B cell (primary cell): ENCODE measurements around the gene SPSB1. TPM values are rescaled to one million over a fixed set of nuclear protein-coding genes. Genes with fewer than 3 reads are reported as not detected.
"Not testable (repeated sequence)": the region's sequence is repeated elsewhere in the genome, so short reads cannot be mapped to it uniquely, and the experiment has no call there.

Experiments
- ATAC-seq: fragments of 200-7000 bp; cut with Tn5 transposase; one replicate; pipeline ENCODE4 v1.10.0; 2021; ENCODE audit warnings: low read depth, mild to moderate bottlenecking, moderate number of reproducible peaks, moderate library complexity
- CTCF ChIA-PET: fragments of 350-600 bp; sonication (Branson Sonifier 250); formaldehyde crosslinking; loops from one replicate; lab custom pipeline; 2021; ENCODE audit warnings: antibody characterized with exemption, inconsistent platforms; lab: Charles Lee
- POLR2A ChIA-PET: fragments of 350-600 bp; sonication (Branson Sonifier 250); formaldehyde crosslinking; loops from one replicate; lab custom pipeline; 2021; ENCODE audit warnings: antibody characterized with exemption; lab: Charles Lee
- DNase-seq: peaks from one replicate; pipeline ENCODE4 v3.0.0; 2013
- H2AFZ ChIP-seq: 2 replicates; pipeline ENCODE4 v1.6.1; 2012; ENCODE audit warnings: mild to moderate bottlenecking, low read depth, low read length; ENCODE audit not compliant: insufficient read depth, poor library complexity, severe bottlenecking
- H3K27ac ChIP-seq, 2 donors: 1 replicate in 1 of 2; 2 replicates in 1 of 2; pipeline ENCODE4 v1.5.1; 2012 to 2013; ENCODE audit warnings: low read length in 2 of 2, mild to moderate bottlenecking in 2 of 2, moderate library complexity in 1 of 2
- H3K27me3 ChIP-seq, 4 experiments: fragments of 200-600 bp in 1 of 4; sonication (generic) in 1 of 4; replicated peaks in 1 of 4; 1 replicate in 2 of 4; 2 replicates in 2 of 4; pipeline versions ENCODE4 v1.6.1 to v1.7.0; 2013 to 2016; ENCODE audit warnings: low read length in 3 of 4, mild to moderate bottlenecking in 2 of 4, mixed read lengths in 1 of 4, moderate library complexity in 1 of 4; ENCODE audit not compliant: insufficient read depth in 4 of 4, control insufficient read depth in 3 of 4; ENCODE audit errors: control extremely low read depth in 1 of 4
- H3K36me3 ChIP-seq, 2 experiments: replicated peaks in 1 of 2; 1 replicate in 1 of 2; 2 replicates in 1 of 2; pipeline versions ENCODE4 v1.6.1 to v1.7.1; 2013; ENCODE audit warnings: low read length in 1 of 2; ENCODE audit not compliant: insufficient read depth in 2 of 2, control insufficient read depth in 1 of 2; ENCODE audit errors: control extremely low read depth in 1 of 2, extremely low read depth in 1 of 2
- H3K4me1 ChIP-seq, 2 donors: fragments of 200-600 bp in 1 of 2; sonication (generic) in 1 of 2; 1 replicate in 1 of 2; 2 replicates in 1 of 2; pipeline versions ENCODE4 v1.5.1 to v1.6.1; 2013 to 2017; ENCODE audit warnings: low read length in 2 of 2; ENCODE audit not compliant: control insufficient read depth in 2 of 2, insufficient read depth in 2 of 2
- H3K4me2 ChIP-seq: replicated peaks from 2 replicates; pipeline ENCODE3; 2012; ENCODE audit warnings: mild to moderate bottlenecking, low read depth, low read length; ENCODE audit not compliant: poor library complexity, severe bottlenecking
- H3K4me3 ChIP-seq, 5 experiments: fragments of 200-600 bp in 1 of 5; sonication (generic) in 1 of 5; 1 replicate in 3 of 5; 2 replicates in 2 of 5; pipeline versions ENCODE4 v1.5.1 to v1.7.0; 2011 to 2016; ENCODE audit warnings: low read length in 4 of 5, mild to moderate bottlenecking in 4 of 5, low read depth in 2 of 5, control low read depth in 1 of 5, moderate library complexity in 1 of 5; ENCODE audit not compliant: insufficient read depth in 1 of 5; ENCODE audit errors: control extremely low read depth in 1 of 5, extremely low read depth in 1 of 5
- H3K79me2 ChIP-seq: fragments of 200-600 bp; sonication (generic); one replicate; pipeline ENCODE4 v1.6.0; 2016; ENCODE audit warnings: low read length; ENCODE audit not compliant: control insufficient read depth, insufficient read depth
- H3K9ac ChIP-seq: fragments of 200-600 bp; sonication (generic); 2 replicates; pipeline ENCODE4 v1.6.1; 2017; ENCODE audit warnings: mild to moderate bottlenecking, low read length, moderate library complexity
- H3K9me3 ChIP-seq, 3 donors: one replicate each; pipeline versions ENCODE4 v1.6.1 to v1.7.1; 2013; ENCODE audit warnings: low read length in 2 of 3; ENCODE audit not compliant: control insufficient read depth in 2 of 3, insufficient read depth in 1 of 3; ENCODE audit errors: control extremely low read depth in 1 of 3
- H4K20me1 ChIP-seq: 2 replicates; pipeline ENCODE4 v1.6.0; 2012; ENCODE audit warnings: mild to moderate bottlenecking, low read length; ENCODE audit not compliant: insufficient read depth, control insufficient read depth, poor library complexity, severe bottlenecking
- H3K27ac Mint-ChIP-seq: one replicate; pipeline ENCODE4 v1.8.0; 2021; ENCODE audit warnings: mixed read lengths
- H3K27me3 Mint-ChIP-seq: one replicate; pipeline ENCODE4 v1.8.0; 2021; ENCODE audit warnings: mixed read lengths
- H3K4me1 Mint-ChIP-seq: one replicate; pipeline ENCODE4 v1.8.0; 2021; ENCODE audit warnings: mixed read lengths
- H3K4me3 Mint-ChIP-seq: one replicate; pipeline ENCODE4 v1.8.0; 2021; ENCODE audit warnings: mixed read lengths
- H3K9me3 Mint-ChIP-seq: one replicate; pipeline ENCODE4 v1.8.0; 2022; ENCODE audit warnings: mixed read lengths; ENCODE audit not compliant: insufficient read depth
- CTCF ChIP-seq: fragments of 200-600 bp; IDR thresholded peaks from one replicate; pipeline ENCODE4 v1.8.0; 2022; ENCODE audit warnings: antibody characterized with exemption, mild to moderate bottlenecking
- EZH2 ChIP-seq: IDR thresholded peaks from 2 replicates; pipeline ENCODE4 v1.6.1; 2012; ENCODE audit warnings: borderline replicate concordance, low read depth, mild to moderate bottlenecking, moderate library complexity, low read length; ENCODE audit not compliant: insufficient read depth, poor library complexity, severe bottlenecking
- WGBS: methylation state at CpG from one replicate; pipeline ENCODE4 v1.1.5; 2013; ENCODE audit warnings: missing lambda C conversion rate; ENCODE audit not compliant: insufficient coverage; 5-methylcytosine and 5-hydroxymethylcytosine counted together
- intact Hi-C: fragments of 100-400 bp; cut with micrococcal nuclease; formaldehyde crosslinking; loops from one replicate; pipeline ENCODE4 v1.10.0; 2022
- polyA plus RNA-seq: library from polyadenylated mRNA; depleted of rRNA; stranded (reverse); fragments of >200 nt; gene quantifications from 2 replicates; pipeline ENCODE4 v1.2.3, GENCODE V29; 2012
- total RNA-seq, 2 donors: library from RNA; stranded (reverse); fragments of 120-200 nt in 1 of 2; gene quantifications; 1 replicate in 1 of 2; 2 replicates in 1 of 2; pipeline versions ENCODE4 v1.2.3 to v1.2.4, GENCODE V29; 2013 to 2022

SPSB1 gene
- total and polyA plus RNA-seq, 2 donors (not counting 1 experiment from before 2014, with no cell fraction given) = 1.7 to 9.4 TPM

- Mint-ChIP-seq H3K27ac (no peak overlapping the region), H3K4me1 (peaks cover 25% of the 10 kb centered on the region), H3K4me3 (no peak overlapping the region), H3K27me3 (no peaks in the 10 kb centered on the region), H3K9me3 (no peaks in the 10 kb centered on the region)
- no CpG with 5 or more reads among the region's 3 CpGs for WGBS
- Histone ChIP-seq H2AFZ (no peak overlapping the region), H3K9ac (no peak overlapping the region), H3K4me3 (no peak overlapping the region), H3K36me3 (no peaks in the 10 kb centered on the region), H4K20me1 (peaks cover 6% of the 10 kb centered on the region), H3K4me1 (peaks cover 21 to 33% of the 10 kb centered on the region in 2 donors), H3K27ac (no peak overlapping the region), H3K79me2 (peaks cover 79% of the 10 kb centered on the region), H3K9me3 (no peaks in the 10 kb centered on the region), H3K4me2 (no peak overlapping the region), H3K27me3 (no peaks in the 10 kb centered on the region)
- TF ChIP-seq CTCF (no peak), EZH2 (no peak)
- ChIA-PET POLR2A (no interaction called here), CTCF (no interaction called here)
- ATAC-seq (no peak), DNase-seq (no peak)
- intact Hi-C loops = no loop called here
Observed at GRCh38 chr1:9298282-9298681, 5.6 kb downstream of the SPSB1 start.

GRCh38 chr1:9299571-9300541 lies 7.2 kb downstream of the SPSB1 start:
- H3K27me3 Mint-ChIP-seq, POLR2A ChIA-PET, H3K27ac Mint-ChIP-seq, H3K9ac ChIP-seq, H2AFZ ChIP-seq, H3K27me3 ChIP-seq, H3K9me3 Mint-ChIP-seq, H3K4me2 ChIP-seq, H3K36me3 ChIP-seq, H3K9me3 ChIP-seq, ATAC-seq, intact Hi-C loops, H3K4me3 ChIP-seq, H3K4me3 Mint-ChIP-seq, DNase-seq, H3K27ac ChIP-seq, H4K20me1 ChIP-seq: not testable (repeated sequence)
- CTCF ChIA-PET = interaction anchor here (0.6 kb wide), 1 partner anchor 159 kb away, joined by 3 read pairs; no protein-coding TSS in a partner anchor
- peaks cover 31% of the 10 kb centered on the region for H3K4me1 Mint-ChIP-seq
- peaks cover 80% of the 10 kb centered on the region for H3K79me2 ChIP-seq
- H3K4me1 ChIP-seq = peaks cover 15 to 19% of the 10 kb centered on the region in 2 donors
- 75% methylated on average over 5 of the region's 16 CpGs for WGBS
